ENCODE data around the gene FBN2. TPM values are rescaled to one million over a fixed set of nuclear protein-coding genes. Genes with fewer than 3 reads are reported as not detected.

Gene FBN2
- total and polyA plus RNA-seq, 9 donors = 0.23 to 3.5 (median 1.0) TPM

DNA sequence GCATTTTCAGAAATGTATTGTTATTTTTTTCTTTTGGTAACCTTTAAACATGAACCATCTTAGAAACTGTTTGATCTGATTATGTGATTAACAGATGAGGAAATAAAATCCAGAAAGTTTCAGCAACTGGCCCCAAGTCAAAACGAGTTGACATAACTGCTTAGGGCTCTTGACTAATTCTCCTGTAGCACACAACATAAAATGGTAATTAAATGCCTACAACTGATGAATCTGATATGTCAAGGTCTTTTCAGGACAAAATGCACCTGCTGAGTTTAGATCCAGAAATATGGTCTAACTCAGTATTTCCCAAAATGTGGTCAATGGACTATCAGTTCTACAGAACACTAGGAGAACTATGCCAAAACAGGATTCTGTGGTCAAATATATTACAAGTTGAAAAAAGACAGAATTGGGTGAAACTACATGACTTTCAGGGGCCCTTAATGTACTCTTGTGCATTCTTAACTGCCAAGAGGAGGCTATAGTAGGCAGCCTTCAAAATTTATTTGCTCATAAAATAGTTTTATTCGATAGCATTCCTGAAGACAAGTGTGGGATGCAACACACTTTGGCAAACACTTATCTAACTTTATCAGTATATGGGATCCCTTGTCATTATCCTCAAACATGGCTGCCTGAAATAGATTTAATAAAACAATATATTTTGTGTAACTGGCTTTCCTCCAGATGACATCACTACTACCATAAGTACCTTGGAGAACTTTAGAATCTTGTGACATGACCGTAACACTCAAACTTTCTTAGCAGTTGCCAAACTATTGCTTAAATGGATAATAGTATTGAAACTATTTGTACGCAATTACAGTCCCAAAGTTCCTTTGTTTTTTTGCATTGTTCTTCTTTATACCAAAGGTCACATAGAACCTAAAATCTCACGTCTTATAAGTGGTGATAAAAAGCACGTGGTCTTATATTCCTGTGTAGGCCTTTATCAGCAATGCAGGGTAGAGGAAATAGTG, 59.4 kb downstream of the FBN2 start:
- no peaks in the 10 kb centered on the region for H3K27me3 ChIP-seq
- no peak overlapping the region for H3K27ac ChIP-seq
- H3K9me3 ChIP-seq = no peaks in the 10 kb centered on the region
- TF ChIP-seq EP300 (IDR thresholded peaks at IDR 0.05) (no peak), POLR2A (IDR thresholded peaks at IDR 0.05) (no peak)
- TF ChIP-seq, protein P1, sequence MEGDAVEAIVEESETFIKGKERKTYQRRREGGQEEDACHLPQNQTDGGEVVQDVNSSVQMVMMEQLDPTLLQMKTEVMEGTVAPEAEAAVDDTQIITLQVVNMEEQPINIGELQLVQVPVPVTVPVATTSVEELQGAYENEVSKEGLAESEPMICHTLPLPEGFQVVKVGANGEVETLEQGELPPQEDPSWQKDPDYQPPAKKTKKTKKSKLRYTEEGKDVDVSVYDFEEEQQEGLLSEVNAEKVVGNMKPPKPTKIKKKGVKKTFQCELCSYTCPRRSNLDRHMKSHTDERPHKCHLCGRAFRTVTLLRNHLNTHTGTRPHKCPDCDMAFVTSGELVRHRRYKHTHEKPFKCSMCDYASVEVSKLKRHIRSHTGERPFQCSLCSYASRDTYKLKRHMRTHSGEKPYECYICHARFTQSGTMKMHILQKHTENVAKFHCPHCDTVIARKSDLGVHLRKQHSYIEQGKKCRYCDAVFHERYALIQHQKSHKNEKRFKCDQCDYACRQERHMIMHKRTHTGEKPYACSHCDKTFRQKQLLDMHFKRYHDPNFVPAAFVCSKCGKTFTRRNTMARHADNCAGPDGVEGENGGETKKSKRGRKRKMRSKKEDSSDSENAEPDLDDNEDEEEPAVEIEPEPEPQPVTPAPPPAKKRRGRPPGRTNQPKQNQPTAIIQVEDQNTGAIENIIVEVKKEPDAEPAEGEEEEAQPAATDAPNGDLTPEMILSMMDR (IDR thresholded peaks at IDR 0.05) = no peak
- no peak for DNase-seq
- 77 to 91% (median 83%) methylated on average over 6 of the region's 6 CpGs for WGBS, 3 donors
- H3K4me3 ChIP-seq = no peak overlapping the region
- no peaks in the 10 kb centered on the region for H3K4me1 ChIP-seq (ENCODE audit: insufficient read depth)
- no peaks in the 10 kb centered on the region for H3K36me3 ChIP-seq
- intact Hi-C loops (cut with DNase I) = no loop called here

DNA sequence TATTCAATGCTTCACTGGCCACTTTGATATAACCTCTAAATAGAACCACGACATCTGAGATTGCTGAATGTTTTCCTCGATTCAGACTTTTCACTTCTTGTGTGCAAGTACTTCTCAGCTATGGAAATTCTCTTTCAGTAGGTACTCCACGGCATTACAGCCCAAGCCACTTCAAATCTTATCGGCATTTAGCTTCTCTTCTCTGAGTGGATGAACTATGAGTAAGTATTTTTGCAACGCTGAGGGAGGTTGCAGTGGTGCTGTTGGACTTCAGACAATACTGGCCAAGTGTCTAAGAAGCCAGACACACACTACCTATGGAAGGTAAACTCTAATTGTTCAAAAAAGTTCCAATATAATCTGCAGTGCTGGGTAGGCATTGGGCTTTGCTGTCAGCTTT, 60.1 kb downstream of the FBN2 start:
- WGBS, 3 donors = 87 to 97% (median 91%) methylated on average over 5 of the region's 5 CpGs
- intact Hi-C loops (cut with DNase I) = no loop called here
- no peaks in the 10 kb centered on the region for H3K9me3 ChIP-seq
- no peak for DNase-seq
- no peak overlapping the region for H3K27ac ChIP-seq
- no peak for TF ChIP-seq POLR2A (IDR thresholded peaks at IDR 0.05)
- TF ChIP-seq, protein P1 (IDR thresholded peaks at IDR 0.05) = no peak
- TF ChIP-seq EP300 (IDR thresholded peaks at IDR 0.05) = no peak
- no peaks in the 10 kb centered on the region for H3K27me3 ChIP-seq
- no peaks in the 10 kb centered on the region for H3K36me3 ChIP-seq
- no peaks in the 10 kb centered on the region for H3K4me1 ChIP-seq (ENCODE audit: insufficient read depth)
- H3K4me3 ChIP-seq = no peak overlapping the region

DNA sequence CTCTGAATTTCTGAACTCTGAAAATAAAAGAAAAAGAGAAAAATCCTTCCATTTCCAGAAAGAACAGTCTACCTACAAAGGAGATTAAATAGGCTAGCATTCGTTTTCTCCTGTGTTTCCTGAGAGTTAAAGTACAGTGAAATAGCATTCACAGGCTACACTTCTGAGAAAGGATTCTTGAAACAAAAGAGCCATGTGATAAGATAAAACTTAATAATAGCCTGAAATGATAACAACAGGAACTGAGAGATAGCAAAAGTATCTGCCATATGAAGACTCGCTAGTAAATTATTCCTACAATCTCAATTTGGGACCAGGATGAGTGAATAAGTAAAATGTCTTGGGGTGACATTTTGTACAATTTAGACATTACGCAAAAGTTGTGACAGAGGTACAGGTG, 62.4 kb downstream of the FBN2 start:
- intact Hi-C loops (cut with DNase I) = no loop called here
- H3K4me1 ChIP-seq (ENCODE audit: insufficient read depth) = no peaks in the 10 kb centered on the region
- 74 to 83% (median 77%) methylated on average over 3 of the region's 3 CpGs for WGBS, 3 donors

DNA sequence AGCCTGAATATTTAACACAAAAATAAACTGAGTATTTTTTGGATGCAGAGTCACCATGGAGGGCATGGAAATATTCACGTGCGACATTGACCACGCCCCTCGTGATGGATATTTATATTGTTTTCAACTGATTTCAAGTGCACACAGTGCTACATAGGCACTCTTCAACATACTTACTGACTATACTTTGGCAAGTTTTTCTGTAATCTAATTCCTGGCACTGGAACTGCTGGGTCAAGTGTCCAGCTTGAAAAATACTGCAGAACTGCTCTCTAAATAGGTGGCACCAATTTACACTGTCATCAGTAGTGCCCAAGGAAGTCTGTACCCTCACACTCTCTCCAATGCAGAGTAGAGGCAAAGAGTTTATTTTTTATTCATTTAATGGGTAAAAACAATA, 65.1 kb downstream of the FBN2 start:
- WGBS, 3 donors = 93 to 95% (median 94%) methylated on average over 4 of the region's 4 CpGs
- no peaks in the 10 kb centered on the region for H3K4me1 ChIP-seq (ENCODE audit: insufficient read depth)
- no peaks in the 10 kb centered on the region for H3K9me3 ChIP-seq
- TF ChIP-seq, protein P1 (IDR thresholded peaks at IDR 0.05) = no peak
- TF ChIP-seq POLR2A (IDR thresholded peaks at IDR 0.05) (no peak), EP300 (IDR thresholded peaks at IDR 0.05) (no peak)
- intact Hi-C loops (cut with DNase I) = no loop called here
- no peak for DNase-seq
- H3K36me3 ChIP-seq = no peaks in the 10 kb centered on the region
- no peak overlapping the region for H3K27ac ChIP-seq
- no peak overlapping the region for H3K4me3 ChIP-seq
- H3K27me3 ChIP-seq = no peaks in the 10 kb centered on the region

More for the DNA sequence above, 62.4 kb downstream of the FBN2 start:
- TF ChIP-seq POLR2A (IDR thresholded peaks at IDR 0.05) = no peak
- TF ChIP-seq, protein P1 (IDR thresholded peaks at IDR 0.05) = no peak
- TF ChIP-seq EP300 (IDR thresholded peaks at IDR 0.05) = no peak
- Histone ChIP-seq H3K36me3 (no peaks in the 10 kb centered on the region), H3K27me3 (no peaks in the 10 kb centered on the region), H3K27ac (no peak overlapping the region), H3K9me3 (no peaks in the 10 kb centered on the region), H3K4me3 (no peak overlapping the region)
- no peak for DNase-seq
